Tibial artery (tissue), 4 donors: ENCODE measurements around the gene REEP1.
"Not testable (repeated sequence)": the region's sequence is repeated elsewhere in the genome, so short reads cannot be mapped to it uniquely, and the experiment has no call there.

Source experiments
- DNase-seq, 2 donors: peaks; one replicate each; pipeline ENCODE4 v3.0.0-alpha.2; 2019
- H3K27ac ChIP-seq, 2 donors: fragments of 200-600 bp; sonication (generic) in 1 of 2; 1 replicate in 1 of 2; 2 replicates in 1 of 2; pipeline ENCODE4 v1.5.1; 2018 to 2019; ENCODE audit warnings: mild to moderate bottlenecking in 1 of 2
- H3K27me3 ChIP-seq, 2 donors: fragments of 200-600 bp; sonication (generic) in 1 of 2; one replicate each; pipeline versions ENCODE4 v1.5.1 to v1.6.0; 2016 to 2019
- H3K36me3 ChIP-seq, 3 donors: fragments of 200-600 bp; sonication (generic) in 2 of 3; one replicate each; pipeline ENCODE4 v1.5.1; 2016 to 2019; ENCODE audit warnings: mild to moderate bottlenecking in 2 of 3
- H3K4me1 ChIP-seq, 4 donors: fragments of 200-600 bp; sonication (generic) in 2 of 4; 1 replicate in 3 of 4; 2 replicates in 1 of 4; pipeline ENCODE4 v1.5.1; 2016 to 2019
- H3K4me3 ChIP-seq, 2 donors: fragments of 200-600 bp; sonication (generic) in 1 of 2; 1 replicate in 1 of 2; 2 replicates in 1 of 2; pipeline ENCODE4 v1.5.1; 2018 to 2019; ENCODE audit warnings: mild to moderate bottlenecking in 2 of 2
- H3K9me3 ChIP-seq, 3 donors: fragments of 200-600 bp; sonication (generic) in 1 of 3; one replicate each; pipeline ENCODE4 v1.5.1; 2016 to 2019
- intact Hi-C: fragments of 100-400 bp; cut with DNase I; formaldehyde crosslinking; loops from one replicate; pipeline ENCODE4 v1.15.0; 2023; ENCODE audit warnings: low total_unique reads
- TF ChIP-seq, protein P1 (sequence below), 2 experiments: fragments of 200-600 bp in 1 of 2; fragments of 450-650 bp in 1 of 2; IDR thresholded peaks; one replicate each; pipeline ENCODE4 v1.5.1; 2017 to 2019; ENCODE audit warnings: antibody characterized with exemption in 2 of 2, mild to moderate bottlenecking in 1 of 2, moderate library complexity in 1 of 2

Gene REEP1

DNA sequence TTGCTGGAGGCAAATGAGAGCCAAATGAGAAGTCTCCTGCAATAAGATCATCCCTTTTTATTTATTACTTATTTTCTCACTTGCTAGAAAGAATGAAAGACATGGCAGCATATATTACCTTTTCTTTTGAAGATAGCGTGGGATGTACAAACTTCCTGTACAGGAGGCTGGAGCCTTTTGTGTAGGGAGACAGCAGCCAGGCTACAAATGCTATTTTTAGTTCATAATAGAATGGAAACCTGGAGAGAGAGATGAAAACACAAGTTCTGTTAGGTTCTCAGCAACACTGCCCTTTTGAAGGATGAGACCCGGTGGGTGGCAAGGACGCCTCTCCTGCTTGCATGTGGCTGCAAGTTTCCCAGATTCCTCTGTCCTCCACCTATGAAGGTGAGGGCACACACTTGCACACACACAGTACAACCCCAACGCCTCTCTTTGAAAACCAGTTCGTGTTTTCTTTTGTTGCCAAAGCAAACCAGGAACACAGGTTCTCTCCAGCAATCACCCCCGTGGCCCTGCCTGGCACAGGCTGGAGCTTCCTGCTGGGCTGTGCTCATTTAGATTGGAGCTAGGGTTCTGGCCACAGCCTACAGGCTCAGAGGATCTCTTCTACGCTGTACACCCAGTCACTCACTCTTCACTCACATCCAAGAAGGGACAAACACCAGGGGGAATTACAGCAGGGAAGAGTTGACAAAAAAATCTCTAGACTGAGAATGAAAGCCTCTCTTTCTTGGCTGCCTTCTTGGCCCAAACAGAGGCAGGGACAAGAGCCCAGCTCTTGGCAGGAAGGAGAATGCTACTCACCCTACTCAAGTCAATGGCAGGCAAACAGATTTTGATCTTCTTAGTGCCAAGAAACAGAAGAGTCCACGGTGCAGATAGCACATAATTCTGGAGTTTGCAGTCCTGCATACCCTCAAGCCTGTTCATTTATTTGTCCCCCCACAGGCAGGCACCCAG is 82.6 kb downstream of the REEP1 start:
- DNase-seq, result no peak
- Histone ChIP-seq H3K27ac (peak overlapping the region; percentile 9 to 26), H3K4me3 (no peak overlapping the region), H3K4me1 (peaks cover 0 to 18% (median 8%) of the 10 kb centered on the region in 4 donors), H3K27me3 (no peaks in the 10 kb centered on the region), H3K36me3 (peaks cover 0 to 4% (median 0%) of the 10 kb centered on the region in 3 donors), H3K9me3 (no peaks in the 10 kb centered on the region)
- TF ChIP-seq, protein P1, sequence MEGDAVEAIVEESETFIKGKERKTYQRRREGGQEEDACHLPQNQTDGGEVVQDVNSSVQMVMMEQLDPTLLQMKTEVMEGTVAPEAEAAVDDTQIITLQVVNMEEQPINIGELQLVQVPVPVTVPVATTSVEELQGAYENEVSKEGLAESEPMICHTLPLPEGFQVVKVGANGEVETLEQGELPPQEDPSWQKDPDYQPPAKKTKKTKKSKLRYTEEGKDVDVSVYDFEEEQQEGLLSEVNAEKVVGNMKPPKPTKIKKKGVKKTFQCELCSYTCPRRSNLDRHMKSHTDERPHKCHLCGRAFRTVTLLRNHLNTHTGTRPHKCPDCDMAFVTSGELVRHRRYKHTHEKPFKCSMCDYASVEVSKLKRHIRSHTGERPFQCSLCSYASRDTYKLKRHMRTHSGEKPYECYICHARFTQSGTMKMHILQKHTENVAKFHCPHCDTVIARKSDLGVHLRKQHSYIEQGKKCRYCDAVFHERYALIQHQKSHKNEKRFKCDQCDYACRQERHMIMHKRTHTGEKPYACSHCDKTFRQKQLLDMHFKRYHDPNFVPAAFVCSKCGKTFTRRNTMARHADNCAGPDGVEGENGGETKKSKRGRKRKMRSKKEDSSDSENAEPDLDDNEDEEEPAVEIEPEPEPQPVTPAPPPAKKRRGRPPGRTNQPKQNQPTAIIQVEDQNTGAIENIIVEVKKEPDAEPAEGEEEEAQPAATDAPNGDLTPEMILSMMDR (IDR thresholded peaks at IDR 0.05), result no peak
- intact Hi-C loops, result no loop called here

DNA sequence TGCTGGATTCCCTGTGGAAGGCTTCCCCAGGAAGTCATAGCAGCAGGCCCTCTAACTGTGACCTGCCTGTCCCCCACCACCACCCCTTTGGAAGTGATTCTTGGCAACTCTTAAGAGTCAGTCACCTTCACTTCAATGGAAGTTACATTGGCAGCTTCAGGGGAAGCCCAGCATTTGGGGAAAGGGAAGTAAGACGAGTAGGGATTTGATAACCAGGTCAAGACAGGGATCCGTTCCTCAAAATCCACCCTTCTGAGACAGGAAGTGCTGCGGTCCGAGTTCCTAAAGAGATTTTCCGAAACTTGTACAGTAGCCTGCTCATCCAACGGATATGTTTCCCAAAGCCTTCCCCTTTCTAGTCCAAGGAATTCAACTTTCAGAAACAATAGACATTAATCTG is 84.0 kb downstream of the REEP1 start:
- H3K4me1 ChIP-seq, result peaks cover 0 to 33% (median 17%) of the 10 kb centered on the region in 4 donors
- no peaks in the 10 kb centered on the region for H3K9me3 ChIP-seq
- H3K27ac ChIP-seq, result no peak overlapping the region
- H3K36me3 ChIP-seq, result peaks cover 0 to 4% (median 0%) of the 10 kb centered on the region in 3 donors
- no peak for DNase-seq
- H3K4me3 ChIP-seq, result no peak overlapping the region
- TF ChIP-seq, protein P1 (IDR thresholded peaks at IDR 0.05), result no peak
- intact Hi-C loops, result no loop called here
- no peaks in the 10 kb centered on the region for H3K27me3 ChIP-seq

DNA sequence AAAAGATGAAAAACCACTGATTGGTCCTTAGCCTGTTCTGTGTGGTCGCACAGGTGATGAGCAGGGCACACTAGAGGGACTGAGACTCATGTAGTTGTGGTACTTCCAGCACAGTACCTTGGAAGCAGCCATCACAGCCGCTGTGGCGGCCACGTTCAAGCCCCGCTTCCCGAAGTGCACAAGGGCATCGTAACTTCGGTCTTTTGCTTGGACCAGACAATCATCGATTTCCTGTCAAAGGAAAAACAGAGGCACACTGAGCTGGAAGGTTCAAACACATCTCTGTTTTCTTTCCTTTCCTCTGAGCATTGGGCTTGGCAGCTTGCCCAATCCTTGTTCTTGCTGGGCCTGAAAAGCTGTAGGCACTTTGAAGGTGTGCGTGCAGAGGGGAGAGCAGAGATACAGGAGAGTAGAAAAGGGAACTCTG is 85.6 kb downstream of the REEP1 start:
- Histone ChIP-seq H3K4me3 (no peak overlapping the region), H3K27ac (no peak overlapping the region), H3K9me3 (no peaks in the 10 kb centered on the region), H3K4me1 (peaks cover 0 to 33% (median 17%) of the 10 kb centered on the region in 4 donors), H3K36me3 (no peaks in the 10 kb centered on the region), H3K27me3 (no peaks in the 10 kb centered on the region)
- intact Hi-C loops, result loop anchor here (2.0 kb wide), 1 partner anchor 87 kb away; no protein-coding TSS in a partner anchor
- no peak for DNase-seq
- TF ChIP-seq, protein P1 (IDR thresholded peaks at IDR 0.05), result no peak

DNA sequence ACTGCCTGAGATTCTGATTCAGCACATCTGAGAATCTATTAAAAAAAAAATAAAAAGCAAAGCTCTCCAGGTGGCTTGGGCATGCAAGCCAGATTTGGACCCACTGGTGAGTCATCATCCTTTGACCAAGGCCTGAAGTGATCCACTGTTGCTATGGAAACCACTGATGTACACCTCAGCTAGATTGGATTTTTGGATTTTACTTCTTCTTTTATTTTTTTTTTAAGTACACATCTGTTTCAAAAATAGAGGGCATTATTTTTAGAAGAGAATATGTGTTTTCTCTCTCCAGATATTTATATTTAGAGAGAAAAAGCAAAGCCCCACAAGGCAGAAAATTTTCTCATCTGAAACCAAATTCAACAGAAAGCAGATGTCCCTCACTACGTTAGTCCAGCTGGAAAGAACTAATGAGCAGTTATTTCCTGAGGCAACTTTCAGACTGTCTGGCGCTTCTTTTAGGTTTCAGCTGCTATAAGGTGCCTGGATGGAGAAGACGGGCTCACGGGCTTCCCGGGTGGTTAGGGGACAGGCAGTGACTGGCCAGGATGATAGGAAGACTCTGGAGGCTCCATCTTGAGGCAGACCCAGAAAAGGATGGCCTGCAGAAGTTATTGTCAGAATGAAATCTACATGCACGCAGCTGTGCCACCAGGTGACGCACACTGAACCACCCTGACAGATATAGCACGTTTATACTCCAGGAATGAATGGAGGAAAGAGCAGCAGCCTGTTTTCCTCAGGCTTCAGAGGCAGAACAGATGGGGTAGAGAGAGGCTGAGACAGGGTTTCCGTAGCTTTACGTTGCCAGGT is 87.6 kb downstream of the REEP1 start:
- Histone ChIP-seq H3K36me3 (no peaks in the 10 kb centered on the region), H3K4me1 (peaks cover 0 to 25% (median 13%) of the 10 kb centered on the region in 4 donors), H3K4me3 (no peak overlapping the region), H3K27me3 (no peaks in the 10 kb centered on the region), H3K27ac (peak overlapping the region; percentile 63 to 71), H3K9me3 (no peaks in the 10 kb centered on the region)
- DNase-seq, result peak in 1 of 2 donors; percentile 30
- TF ChIP-seq, protein P1 (IDR thresholded peaks at IDR 0.05), result no peak
- intact Hi-C loops, result loop anchor here (2.0 kb wide), 1 partner anchor 89 kb away; no protein-coding TSS in a partner anchor

DNA sequence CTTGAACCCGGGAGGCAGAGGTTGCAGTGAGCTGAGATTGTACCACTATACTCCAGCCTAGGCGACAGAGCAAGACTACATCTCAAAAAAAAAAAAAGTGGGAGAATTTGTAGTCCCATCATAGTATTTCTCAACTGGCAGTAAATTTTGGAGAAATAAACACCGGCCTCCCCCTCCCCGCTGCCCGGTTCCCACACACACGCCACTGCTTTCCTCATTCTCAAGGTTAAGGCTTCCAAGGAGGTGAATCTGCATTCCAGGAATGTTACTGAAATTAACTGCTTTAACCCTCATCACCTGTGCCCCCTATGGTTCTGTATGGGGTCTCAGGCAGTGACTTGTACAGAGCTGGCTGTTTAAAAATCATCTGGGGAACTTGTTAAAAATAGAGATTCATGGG is 88.2 kb downstream of the REEP1 start:
- Histone ChIP-seq H3K36me3 (no peaks in the 10 kb centered on the region), H3K27me3 (no peaks in the 10 kb centered on the region), H3K4me3 (no peak overlapping the region), H3K4me1 (peaks cover 0 to 24% (median 12%) of the 10 kb centered on the region in 4 donors), H3K9me3 (no peaks in the 10 kb centered on the region), H3K27ac (peak overlapping the region; percentile 63 to 71)
- no peak for DNase-seq
- intact Hi-C loops, result no loop called here
- TF ChIP-seq, protein P1 (IDR thresholded peaks at IDR 0.05), result no peak

DNA sequence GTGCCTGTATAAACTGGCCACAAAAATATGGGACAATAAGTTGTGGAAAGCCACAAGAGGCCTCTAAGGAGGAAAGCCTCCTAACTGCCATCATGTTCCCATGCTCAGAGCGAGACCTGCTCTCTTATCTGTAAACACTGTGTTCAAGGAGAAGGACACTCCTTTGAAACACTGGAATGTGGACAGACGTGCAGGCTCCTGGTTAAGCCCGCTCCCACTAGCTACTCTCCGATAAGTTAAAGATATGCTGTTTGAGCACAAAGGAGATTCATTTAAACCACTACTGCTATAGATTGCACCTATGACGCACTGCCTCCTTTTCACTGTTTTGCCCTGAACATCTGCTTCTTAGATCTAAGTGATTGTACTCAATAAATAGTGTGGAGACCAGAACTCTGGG is 92.2 kb downstream of the REEP1 start:
- H3K27ac ChIP-seq, intact Hi-C loops, H3K4me3 ChIP-seq, H3K36me3 ChIP-seq, H3K27me3 ChIP-seq, DNase-seq, H3K9me3 ChIP-seq: not testable (repeated sequence)
- peaks cover 0 to 29% (median 16%) of the 10 kb centered on the region in 4 donors for H3K4me1 ChIP-seq

DNA sequence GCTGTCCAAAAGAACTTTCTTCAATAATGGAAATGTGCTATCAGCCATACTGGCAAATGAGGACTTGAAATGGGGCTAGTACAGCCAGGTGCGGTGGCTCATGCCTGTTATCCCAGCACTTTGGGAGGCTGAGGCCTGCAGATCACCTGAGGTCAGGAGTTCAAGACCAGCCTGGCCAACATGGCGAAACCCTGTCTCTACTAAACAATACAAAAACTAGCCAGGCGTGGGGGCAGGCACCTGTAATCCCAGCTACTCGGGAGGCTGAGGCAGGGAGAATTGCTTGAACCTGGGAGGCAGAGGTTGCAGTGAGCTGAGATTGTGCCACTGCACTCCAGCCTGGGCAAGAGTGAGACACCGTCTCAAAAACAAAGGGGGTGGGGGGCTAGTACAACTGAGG is 92.6 kb downstream of the REEP1 start:
- H3K27me3 ChIP-seq, H3K27ac ChIP-seq, H3K4me3 ChIP-seq, H3K9me3 ChIP-seq, DNase-seq, intact Hi-C loops, H3K36me3 ChIP-seq: not testable (repeated sequence)
- peaks cover 0 to 25% (median 13%) of the 10 kb centered on the region in 4 donors for H3K4me1 ChIP-seq
